GM20000 (cell line): ENCODE results near the gene VIPR2.

Source experiments
- DNase-seq: peaks from one replicate; pipeline ENCODE4 v3.0.0; 2012; ENCODE audit warnings: low spot score
- TF ChIP-seq, protein P1 (sequence below): IDR thresholded peaks from 2 replicates; pipeline ENCODE4 v1.5.1; 2012; ENCODE audit warnings: mild to moderate bottlenecking, control low read depth; ENCODE audit errors: extremely low read depth, missing control alignments

The VIPR2 gene, protein sequence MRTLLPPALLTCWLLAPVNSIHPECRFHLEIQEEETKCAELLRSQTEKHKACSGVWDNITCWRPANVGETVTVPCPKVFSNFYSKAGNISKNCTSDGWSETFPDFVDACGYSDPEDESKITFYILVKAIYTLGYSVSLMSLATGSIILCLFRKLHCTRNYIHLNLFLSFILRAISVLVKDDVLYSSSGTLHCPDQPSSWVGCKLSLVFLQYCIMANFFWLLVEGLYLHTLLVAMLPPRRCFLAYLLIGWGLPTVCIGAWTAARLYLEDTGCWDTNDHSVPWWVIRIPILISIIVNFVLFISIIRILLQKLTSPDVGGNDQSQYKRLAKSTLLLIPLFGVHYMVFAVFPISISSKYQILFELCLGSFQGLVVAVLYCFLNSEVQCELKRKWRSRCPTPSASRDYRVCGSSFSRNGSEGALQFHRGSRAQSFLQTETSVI

GRCh38 chr7:159144758-159145489 is at the start of gene VIPR2:
Gene VIPR2 (minus strand): TSS chr7:159144867. CDS start chr7:159144771, 96 bp downstream.
- TF ChIP-seq, protein P1, sequence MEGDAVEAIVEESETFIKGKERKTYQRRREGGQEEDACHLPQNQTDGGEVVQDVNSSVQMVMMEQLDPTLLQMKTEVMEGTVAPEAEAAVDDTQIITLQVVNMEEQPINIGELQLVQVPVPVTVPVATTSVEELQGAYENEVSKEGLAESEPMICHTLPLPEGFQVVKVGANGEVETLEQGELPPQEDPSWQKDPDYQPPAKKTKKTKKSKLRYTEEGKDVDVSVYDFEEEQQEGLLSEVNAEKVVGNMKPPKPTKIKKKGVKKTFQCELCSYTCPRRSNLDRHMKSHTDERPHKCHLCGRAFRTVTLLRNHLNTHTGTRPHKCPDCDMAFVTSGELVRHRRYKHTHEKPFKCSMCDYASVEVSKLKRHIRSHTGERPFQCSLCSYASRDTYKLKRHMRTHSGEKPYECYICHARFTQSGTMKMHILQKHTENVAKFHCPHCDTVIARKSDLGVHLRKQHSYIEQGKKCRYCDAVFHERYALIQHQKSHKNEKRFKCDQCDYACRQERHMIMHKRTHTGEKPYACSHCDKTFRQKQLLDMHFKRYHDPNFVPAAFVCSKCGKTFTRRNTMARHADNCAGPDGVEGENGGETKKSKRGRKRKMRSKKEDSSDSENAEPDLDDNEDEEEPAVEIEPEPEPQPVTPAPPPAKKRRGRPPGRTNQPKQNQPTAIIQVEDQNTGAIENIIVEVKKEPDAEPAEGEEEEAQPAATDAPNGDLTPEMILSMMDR: no peak
- no peak for DNase-seq

- DNase-seq: no peak
- TF ChIP-seq, protein P1: no peak
Observed at GRCh38 chr7:159193543-159194090, 49.0 kb upstream of the VIPR2 start.

DNA sequence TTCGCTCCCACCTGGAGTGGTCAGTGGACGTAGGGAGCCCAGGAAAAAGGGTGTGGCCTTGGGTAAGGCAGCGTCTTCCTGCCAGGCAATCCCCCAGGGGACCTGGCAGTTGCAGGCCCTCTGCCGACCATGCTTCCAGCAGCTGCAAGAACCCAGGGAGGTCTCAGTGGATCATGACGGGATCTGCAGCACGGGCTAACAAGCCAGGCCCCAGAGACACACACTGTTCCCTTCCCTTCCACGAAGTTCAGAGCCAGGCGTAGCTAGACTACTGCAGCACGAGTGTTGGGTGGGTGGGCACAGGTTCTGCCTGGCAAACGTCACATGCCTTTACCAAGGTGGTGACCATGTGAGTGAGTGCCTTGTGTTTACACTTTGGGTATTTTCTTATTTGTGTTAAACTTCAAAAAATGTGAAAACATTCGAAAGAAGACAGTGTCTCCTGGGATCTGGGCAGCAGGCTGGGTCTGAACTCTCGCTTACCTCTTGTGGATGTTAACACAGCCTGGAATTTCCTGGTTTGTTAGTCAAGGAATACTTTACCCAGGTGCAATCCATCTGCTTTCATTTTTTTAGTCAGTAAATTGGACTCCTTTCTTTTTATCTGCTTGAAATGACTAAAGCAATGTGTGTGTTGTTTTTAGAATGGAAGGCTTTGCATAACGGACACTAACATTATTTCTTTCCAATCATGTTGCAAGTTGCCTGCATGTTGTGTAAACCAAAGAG is 48.2 kb upstream of the VIPR2 start:
- no peak for DNase-seq
- TF ChIP-seq, protein P1: no peak

- TF ChIP-seq, protein P1: no peak
Observed at GRCh38 chr7:159192013-159192412, 47.3 kb upstream of the VIPR2 start.

GRCh38 chr7:159191236-159191635 is 46.6 kb upstream of the VIPR2 start:
- TF ChIP-seq, protein P1: no peak
- DNase-seq: no peak

More at GRCh38 chr7:159192013-159192412, 47.3 kb upstream of the VIPR2 start:
- no peak for DNase-seq

DNA sequence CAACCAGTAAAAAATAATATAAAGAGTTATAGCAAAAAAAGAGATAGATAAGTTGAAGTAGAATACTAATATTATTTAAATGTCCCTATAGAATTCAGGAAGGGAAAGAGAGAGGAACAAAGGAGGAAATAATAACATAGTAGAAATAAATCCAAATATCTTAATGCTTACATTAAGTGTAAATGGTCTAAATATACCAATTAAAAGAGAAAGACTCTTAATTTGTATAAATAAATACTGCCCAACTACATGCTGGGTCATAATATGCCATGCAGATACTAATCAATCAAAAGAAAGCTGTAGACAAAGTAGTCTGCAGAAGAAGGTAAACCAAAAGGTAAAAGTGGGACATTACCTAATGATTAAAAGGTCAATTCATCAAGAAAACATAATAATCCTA is 43.3 kb upstream of the VIPR2 start:
- no peak for DNase-seq
- TF ChIP-seq, protein P1: no peak
